NCI-H1105 treated with DMSO at 0.1 percent for 48 hours (cell line): ENCODE data around the gene ZNF672.
"Not testable (repeated sequence)": the region's sequence is repeated elsewhere in the genome, so short reads cannot be mapped to it uniquely, and the experiment has no call there.

Source experiments
- DNase-seq: peaks from one replicate; lab custom pipeline; 2025; lab: John Stamatoyannopoulos, UW

The ZNF672 gene

DNA sequence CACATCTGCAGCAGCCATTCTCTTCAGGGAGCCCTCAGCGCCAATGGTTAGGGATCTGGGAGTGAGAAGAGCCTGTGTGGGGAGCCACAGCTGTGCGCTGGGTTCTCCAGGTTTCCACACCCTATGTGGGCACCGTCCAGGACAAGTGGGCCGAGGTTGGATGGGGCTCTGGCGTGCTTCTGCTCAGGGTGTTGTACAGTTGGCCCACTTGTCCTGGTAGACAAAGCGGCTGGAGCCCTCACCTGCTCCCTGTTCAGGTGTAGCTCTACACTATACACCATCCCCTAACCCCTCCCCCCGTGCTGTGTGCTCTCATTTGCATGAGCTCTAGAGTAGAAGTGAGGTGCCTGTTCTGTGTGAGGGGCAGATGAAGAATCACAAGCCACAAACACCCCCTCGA, 24.5 kb upstream of the ZNF672 start:
- DNase-seq, result no peak

DNA sequence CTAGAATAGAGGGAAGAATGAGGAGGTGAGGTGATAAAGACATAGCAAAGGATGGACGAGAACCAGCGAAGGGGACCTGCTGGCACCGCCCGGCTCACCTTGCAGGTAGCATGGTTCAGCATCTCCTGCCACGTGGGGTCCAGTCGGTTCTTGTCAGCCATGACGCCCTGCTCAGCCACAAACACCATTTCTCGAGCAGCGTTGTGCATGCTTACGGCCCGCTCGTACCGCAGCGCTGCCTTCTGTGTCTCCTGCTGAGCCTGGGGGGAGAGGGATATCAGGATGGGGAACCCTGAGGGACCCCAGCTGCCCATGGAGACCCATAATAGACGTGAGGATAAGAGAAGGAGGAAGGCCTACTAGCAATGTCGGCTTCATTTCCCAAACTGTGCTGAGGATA, 23.7 kb upstream of the ZNF672 start:
- DNase-seq, result no peak

DNA sequence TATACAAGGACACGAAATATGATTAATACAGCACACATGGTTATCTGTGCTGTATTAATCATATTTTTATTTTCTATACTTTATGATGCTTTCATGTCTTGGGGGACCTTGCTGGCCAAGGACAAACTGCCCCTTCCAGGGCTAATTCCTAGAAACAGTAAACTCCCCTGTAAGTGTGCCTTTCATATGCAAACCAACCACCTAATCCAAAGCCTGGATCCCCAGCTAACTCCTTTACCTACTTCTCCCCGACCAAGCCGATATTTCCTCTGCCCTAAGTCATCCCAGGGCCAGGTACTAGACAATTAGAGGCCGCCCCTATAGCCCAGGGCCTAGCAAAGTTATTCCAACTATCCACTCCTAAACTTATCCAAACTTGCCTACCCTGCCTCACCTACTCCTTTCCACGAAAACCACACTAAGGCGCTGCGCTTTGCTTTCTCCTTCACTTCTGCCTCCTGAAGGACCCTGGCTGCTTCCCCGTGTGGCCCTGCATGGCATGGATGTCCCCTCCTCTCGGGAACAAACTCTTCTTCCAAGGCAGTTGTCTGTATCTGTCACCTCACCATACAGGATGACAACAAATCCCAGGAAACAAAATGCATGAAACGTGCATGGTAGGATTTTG, 22.5 kb upstream of the ZNF672 start:
- no peak for DNase-seq

DNA sequence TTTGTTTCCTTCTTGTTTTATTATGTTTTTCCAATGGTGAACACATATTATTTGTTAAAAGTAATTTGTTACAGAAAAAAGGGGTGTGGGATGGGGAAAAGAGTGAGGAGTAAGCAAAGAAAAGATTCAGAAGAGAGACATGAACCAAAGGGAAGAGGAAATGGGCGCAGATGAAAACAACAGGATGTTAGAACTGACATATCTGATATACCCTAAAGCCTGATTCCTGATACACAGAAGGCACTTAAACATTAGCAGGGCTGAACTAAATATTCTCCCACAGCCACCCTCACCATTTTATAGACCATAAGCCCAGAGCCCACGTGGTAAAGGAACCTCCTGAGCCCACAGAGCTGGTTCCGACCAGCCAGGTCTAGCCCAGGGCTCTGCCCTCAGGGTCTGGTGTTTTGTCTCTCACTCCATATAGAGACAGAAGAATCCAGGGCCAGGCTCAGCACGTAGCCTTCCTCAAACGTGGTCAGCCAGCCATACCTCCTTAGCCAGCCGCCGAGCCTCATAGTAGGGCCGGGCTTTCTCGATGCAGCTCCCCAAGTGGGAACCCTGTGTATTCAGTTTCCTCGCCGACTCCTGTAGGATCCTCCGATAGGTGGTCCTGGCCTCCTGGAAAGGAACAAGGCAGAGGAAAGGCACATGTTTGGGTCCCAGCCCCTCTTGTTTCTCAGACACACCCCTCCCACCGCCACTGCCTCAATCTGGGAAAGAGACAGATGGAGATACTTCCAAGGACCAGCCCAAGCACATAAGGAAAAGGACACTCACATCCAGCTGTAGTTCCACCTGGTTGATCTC, 21.8 kb upstream of the ZNF672 start:
- DNase-seq, result no peak

DNA sequence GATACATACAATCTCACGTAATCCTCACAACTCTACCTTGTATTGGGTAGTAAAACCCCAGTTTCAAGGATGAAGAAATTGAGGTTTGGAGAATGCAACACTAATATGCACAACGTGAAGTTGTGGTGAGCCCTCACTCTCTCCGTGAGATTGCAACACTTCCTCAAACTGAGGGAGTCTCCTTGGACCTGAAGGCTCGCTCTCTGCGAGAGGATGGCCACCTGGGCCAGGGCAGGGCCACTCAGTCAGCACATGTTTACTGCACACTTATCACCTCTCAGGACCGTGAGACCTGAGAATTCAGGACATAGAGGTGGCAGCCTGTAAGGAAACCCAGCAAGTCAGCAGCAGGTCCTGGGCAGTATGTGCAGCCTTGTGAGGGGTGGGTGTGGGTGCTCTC, 21.0 kb upstream of the ZNF672 start:
- no peak for DNase-seq

DNA sequence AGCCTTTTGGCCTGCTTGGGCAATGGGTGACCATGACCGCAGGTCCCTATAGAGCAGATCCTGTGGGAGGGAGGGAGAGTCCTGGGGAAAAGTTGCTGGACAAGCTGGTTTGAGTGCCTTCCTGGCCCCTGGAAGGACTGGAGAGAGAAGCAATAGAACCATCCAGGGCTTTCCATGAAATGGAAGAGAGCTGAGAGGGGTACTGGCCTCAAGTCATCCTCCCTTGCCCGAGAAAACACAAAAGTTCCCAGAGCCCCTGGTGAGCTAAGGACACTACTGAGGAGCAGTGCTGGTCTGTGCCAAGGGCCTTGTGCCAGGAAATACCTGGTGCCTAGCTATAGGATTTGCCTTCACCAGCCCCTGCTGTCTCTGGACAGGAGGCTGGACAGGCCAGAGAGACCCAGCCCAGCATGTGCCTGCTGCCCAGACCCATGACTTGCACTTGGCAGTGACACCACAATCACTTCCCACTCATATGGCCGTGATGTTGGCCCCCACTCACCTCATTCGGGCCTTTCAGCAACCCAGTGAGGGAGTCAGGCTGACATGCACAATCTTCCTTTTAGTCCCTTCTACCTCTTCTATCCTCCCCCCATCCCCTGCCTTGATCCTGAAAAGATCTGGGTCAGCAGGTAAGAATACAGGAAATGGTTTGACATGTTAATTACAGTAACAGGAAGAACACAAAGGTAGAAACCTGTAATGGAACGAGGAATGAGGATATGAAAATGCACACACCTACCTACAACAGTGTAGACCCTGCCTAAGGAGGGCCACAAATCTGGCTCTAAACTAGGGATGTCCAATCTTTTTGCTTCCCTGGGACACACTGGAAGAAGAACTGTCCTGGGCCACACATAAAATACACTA, 19.3 kb upstream of the ZNF672 start:
- no peak for DNase-seq

DNA sequence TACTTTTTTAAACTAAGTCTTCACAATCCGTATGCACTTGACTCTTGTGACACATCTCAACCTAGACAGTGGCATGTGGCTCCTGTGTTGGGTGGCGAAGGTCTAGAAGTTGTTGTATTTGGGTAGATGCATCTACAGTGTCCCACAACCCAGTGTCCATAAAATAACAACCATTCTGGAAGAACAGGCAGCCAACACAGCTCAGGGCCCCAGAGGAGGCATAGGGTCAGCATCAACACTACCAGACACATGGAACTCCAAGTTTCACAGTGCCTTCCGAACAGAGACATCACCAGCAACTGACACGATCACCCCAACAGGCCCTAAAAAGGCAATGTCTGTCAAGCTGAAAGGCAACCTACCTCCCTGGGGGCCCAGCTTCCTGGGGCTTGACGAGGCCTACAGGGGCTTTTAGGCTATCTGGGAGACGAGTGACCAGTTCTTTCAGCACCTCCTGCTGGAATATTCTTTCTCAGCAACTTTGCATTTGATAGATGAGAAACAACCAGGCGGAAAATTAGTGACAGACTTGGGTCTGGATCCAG, 17.9 kb upstream of the ZNF672 start:
- DNase-seq, result no peak

DNA sequence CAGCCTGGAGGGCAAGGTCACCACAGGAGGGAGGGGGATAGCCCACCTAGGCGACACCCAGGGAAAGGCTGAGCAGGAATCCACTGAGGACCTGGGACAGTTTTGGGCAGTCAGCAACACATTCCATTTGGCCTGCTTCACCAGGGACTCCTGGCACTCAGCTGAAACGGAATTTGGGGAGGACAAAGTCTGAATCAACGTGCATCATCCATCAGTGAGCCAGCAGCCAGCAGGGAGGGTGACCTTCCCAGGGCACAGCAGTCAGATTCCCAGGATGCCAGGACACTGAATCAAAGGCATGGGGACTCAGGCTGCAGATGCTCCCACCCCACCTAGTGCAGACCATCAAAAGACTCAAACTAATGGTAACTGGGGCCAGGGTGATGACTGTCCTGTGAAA, 16.9 kb upstream of the ZNF672 start:
- no peak for DNase-seq

DNA sequence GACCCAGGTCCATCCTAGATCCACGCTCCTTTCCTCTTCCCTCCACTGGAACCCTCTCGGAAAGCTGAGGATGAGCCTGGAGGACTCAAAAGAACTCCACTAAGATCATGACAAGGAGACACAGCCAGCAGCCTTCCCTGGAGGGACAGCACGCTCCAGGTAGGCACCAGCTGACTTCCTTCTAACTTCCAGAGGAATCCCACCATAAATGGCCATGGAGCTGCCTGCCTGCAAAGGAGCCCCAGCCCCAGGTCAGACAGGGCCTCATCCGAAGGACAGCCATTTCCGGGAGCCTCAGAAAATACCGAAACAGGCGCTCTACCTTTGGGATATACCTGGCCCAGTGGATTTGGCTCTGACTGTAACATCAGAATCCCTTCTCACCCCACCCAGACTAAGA, 16.4 kb upstream of the ZNF672 start:
- DNase-seq, result no peak

DNA sequence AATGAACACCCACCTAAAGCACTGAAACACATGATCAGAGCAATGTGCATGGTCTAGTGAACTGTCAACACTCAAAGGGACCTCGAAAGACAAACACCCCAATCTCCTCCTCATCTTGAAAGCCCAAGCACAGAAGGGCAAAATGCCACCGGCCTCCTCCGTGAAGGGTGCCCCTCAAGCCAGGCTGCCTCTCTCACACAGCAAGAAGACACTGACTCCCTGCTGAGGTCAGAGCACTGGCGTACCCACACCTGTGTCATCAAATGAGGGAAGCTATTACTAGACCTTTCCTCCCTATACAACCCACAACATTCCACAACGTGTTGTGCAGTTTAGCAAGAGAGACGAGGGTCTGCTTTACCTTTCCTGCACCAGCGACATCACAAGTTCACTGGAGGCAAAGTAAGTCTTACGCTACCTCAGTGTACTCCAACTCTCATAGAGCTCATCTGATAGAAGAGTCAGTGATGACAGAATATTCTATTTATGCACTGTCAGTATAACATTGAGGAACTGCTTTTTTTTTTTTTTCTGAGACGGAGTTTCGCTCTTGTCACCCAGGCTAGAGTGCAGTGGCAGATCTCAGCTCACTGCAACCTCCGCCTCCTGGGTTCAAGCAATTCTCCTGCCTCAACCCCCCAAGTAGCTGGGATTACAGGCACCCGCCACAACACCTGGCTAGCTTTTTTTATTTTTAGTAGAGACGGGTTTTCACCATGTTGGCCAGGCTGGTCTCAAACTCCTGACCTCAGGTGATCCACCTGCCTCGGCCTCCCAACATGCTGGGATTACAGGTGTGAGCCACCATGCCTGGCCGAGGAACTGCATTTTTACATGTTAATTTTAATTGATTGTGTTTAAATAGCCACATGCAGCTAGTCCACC, 15.6 kb upstream of the ZNF672 start:
- no peak for DNase-seq

DNA sequence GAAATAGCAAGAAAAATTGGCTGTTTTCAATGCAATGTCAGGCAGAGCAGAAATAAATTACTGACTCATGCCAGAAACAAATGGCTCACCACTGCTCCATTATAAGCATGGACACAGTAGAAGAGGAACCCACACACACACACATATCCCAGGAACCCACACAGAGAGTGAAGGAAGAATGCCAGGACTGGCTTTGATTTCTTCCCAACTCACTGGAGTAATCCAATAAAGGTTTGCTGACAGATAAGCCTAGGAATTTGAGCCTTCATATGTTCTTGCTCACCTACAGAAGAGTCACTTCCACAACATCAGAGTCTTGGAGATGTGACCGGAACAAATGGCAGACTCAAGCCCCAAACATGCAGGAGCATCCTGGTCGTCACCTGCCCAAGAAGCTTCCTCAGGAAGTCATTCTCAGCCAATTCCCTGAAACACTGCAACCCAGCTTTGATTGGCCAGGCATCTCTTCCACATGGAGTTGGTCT, 14.5 kb upstream of the ZNF672 start:
- DNase-seq, result no peak

DNA sequence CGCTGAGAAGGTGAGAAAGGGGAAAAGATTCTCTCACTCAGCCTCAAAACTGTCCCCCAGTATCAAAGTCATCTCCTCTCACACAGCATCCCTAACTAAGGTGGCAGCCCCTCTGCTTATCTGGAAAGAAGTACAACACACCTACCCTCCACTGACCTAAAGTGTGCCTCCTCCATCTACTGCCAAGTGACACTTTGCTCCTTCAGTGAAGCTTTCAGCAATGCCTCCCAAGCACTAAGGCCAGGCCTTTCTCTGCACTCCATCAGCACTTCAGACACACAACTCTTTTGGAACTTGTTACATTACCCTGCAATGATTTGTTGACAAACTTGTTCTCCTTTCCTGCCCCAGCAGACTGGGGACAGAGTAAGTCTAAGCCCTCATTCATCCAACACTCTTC, 13.7 kb upstream of the ZNF672 start:
- DNase-seq, result no peak

DNA sequence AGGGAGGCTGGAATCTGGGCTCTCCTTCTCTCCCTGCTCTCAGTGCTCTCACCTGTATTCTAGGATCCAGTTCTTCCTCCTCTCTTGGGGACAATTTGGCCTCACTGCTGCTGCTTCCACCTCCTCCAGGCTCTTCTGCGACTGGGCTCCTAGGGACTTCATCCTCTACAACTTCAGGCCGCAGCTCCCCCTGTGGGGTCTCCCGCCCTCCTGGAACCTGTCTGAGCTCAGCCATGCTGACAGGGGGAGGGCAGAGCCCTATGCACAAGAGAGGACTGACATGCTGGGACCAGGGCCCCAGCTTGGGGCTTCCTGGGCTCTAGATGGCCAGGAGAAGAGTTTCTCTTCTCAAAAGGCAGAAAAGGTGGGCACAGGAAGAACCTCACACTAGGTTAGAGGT, 13.3 kb upstream of the ZNF672 start:
- no peak for DNase-seq

DNA sequence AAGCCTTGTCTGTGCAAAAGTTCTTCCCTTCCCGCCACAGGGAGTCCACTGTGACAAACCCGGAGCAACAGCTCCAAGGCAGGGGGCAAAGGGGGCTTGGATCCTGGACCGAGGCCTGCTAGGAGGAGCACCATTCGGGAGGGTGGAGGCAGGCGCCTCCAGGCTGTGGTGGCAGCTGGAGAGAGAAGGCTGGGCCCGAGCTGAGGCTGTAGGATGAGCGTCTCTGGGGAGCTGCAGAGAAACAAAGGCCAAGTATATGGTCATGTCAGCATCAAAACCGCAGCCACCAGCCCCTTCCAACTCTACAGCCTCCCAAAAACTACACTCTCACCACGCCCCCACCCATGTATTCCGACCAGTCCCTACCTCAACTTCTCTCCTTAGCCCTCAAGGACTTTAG, 12.9 kb upstream of the ZNF672 start:
- no peak for DNase-seq

DNA sequence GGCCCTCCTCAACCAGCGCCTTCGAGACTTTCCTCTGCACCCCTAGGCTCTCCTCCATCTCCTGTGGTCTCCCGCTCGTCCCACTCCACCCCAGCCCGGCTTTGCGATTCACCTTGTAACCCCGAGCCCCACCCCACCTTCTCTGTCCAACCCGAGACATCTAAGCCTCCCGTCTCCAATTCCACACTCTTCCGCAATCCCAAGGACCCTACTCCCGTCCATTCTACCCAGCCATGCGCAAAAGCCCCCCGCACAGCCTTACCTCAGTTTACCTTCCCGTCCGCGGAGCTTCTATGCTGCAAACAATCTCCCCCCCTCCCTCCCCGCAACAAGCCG, 12.5 kb upstream of the ZNF672 start:
- no peak for DNase-seq

DNA sequence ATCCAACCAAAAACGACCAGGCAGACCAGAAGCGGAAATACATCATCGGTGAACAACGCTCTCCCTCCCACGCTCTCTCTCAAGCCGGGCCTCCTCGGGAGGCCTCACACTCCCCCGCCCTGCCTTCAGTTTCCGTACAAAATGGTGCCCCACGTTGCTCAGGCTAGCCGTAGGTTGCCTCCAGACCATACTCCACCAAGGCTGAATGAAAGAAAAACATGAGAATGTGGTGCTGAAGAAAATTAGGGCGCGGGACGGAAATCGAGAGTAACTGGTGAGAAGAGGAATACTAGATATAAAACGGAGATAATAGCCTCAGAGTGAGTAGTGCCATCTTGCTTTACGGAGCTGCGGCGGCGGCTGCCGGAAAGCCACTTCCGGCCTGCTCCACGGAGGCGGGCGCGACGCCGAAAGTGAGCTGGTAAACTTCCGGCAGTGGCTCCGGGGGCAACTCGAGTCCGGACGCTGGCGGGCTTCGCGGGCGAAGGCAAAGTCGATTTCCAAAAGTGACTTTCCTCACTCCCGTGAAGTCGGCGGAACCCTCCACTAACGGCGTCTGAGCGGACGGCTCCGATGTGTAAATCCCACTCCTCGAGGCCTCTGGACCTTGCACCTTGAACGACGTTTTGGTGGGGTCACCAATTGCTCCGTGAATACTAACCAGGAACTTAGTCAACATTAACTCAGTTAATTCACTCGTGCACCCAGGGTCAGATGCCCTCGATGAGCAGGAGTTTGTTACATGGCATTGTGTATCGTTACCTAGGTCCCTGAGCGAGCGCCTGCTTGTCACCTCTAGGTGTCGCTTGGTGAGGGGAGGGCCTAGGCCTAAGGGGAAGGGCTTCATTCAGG, 11.9 kb upstream of the ZNF672 start, which contains the start of gene SH3BP5L:
TSS of gene SH3BP5L (minus strand) at position 7 of the 852 bp plus-strand sequence. CDS start 980 bp downstream, outside the sequence.
- peak; percentile 81 for DNase-seq

DNA sequence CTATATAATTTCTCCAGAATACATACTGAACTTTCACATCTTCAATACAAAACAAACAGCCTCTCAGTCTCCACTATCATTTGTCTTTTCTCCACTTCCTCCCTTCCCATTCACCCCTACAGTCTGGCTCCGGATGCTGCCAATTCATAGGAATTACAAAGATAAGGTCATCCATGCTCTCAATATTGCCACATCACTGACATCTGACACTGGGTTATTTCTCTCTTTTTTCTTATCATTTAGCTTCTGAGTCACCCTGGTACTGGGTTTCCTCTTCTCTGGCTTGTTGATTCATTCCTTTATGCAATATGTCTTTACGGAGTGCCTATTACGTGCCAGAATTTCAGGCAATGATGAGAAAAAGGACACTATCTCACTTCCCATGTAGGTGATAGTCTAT, 9.2 kb upstream of the ZNF672 start:
- no peak for DNase-seq

DNA sequence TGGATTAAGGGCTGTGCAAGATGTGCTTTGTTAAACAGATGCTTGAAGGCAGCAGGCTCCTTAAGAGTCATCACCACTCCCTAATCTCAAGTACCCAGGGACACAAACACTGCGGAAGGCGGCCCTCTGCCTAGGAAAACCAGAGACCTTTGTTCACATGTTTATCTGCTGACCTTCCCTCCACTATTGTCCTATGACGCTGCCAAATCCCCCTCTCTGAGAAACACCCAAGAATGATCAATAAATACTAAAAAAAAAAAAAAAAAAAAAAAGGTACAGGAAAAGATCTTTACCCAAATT, 7.4 kb upstream of the ZNF672 start:
- DNase-seq, result not testable (repeated sequence)

DNA sequence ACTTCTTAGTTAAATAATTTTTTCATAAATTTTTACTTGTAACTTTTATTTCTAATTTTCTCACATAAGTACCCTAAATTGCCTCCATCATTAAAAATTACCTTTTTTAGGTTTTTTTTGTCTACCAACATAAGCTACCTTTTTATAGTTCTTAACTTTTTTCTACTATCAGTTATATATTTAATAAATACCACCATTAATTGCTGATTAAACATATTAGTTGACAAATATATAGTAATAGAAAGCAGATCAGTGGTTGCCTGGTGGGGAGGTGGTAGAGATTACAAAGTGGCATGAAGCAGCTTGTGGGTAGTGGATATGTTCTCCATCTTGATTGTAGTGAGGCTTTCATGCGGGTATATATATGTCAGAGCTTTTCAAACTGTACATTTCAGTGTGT, 6.2 kb upstream of the ZNF672 start:
- no peak for DNase-seq

DNA sequence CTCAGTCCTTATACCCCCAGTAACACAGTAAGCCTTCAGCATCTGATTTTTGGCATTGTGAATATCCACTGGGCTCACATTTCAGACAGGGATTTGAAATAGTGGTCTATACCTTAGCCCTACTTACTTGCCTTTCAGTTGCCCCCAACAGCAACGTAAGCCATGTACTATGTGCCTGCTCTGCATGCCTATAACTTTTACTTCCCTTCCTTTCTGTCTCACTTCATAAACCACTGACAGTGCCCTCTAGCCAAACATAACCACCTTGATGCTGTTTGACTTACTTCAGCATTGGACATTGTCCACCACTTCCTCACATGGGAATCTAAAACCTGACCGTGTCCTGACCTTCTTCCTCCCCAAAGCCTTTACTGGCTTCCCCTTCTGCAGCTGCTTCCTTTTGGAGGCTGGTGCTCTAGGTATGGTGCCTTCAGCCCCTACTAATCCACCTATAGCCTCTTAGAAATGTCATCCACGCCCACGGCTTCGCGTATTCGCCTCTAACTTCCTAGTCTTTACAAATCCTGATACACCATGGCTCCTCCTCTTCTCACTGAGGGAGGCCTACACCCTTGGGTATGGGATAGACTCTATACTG, 3.6 kb upstream of the ZNF672 start:
- no peak for DNase-seq
